ENCODE measurements around the gene CTNNBL1. TPM values are rescaled to one million over a fixed set of nuclear protein-coding genes. Genes with fewer than 3 reads are reported as not detected.

CTNNBL1 gene
- polyA plus RNA-seq, 3 donors = 51.1 to 58.4 (median 51.8) TPM

DNA sequence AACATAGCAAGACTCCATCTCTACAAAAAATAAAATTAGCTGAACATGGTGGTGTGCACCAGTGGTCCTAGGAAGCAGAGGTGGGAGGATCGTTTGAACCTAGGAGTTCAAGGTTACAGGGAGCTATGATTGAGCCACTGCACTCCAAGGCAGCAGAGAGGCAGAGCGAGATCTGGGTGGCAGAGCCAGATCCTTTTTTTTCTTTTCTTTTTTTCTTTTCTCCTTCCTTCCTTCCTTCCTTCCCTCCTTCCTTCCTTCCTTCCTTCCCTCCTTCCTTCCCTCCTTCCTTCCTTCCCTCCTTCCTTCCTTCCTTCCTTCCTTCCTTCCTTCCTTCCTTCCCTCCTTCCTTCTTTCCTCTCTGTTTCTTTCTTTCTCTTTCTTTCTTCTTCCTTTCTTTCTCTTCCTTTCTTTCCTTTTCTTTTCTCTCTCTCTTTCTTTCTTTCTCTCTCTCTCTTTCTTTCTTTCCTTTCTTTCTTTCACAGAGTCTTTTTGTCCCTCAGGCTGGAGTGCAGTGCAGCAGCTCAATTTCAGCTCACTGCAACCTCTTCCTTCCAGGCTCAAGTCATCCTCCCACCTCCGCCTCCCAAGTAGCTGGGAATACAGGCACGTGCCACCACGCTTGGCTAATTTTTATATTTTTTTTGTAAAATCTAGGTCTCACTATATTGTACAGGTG is 199.9 kb downstream of the CTNNBL1 start:
- DNase-seq (ENCODE audit: low read depth in 3 of 3, low spot score in 2 of 3) = no peak

- DNase-seq (ENCODE audit: low read depth in 3 of 3, low spot score in 2 of 3) = no peak
Measured at GRCh38 chr20:37894454-37894853, 200.6 kb downstream of the CTNNBL1 start.

GRCh38 chr20:37895166-37895565 is 201.3 kb downstream of the CTNNBL1 start:
- DNase-seq (ENCODE audit: low read depth in 3 of 3, low spot score in 2 of 3) = no peak

DNA sequence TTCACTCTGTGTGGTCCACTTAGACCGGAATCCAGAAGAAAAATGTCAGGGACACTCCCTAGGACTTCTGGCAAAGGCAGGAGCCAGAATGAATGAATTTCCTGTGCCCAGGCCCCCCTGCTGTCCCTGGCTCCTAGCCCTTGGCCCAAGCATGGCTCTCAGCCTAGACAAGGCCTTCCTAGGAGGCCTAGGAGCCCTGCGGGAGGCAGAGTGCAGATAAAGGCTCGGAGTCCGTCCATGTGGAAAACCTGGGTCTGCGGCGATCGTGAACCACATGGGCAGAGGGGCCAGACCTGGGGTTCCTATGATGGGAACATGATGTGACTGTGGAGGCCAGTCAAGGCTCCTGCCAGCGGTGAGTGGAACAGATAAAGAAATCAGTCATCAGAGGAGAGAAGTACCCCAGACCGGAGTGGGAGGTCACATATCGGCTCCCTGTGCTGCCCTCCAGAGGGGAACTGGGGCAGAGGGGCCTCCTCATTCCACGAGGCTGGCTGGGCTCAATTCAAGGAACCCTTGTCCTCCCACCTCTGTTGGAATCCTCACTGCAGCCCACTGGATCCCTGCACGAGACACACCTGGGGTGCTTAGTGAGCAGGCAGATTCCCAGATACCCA is 203.2 kb downstream of the CTNNBL1 start:
- DNase-seq (ENCODE audit: low read depth in 3 of 3, low spot score in 2 of 3) = no peak

GRCh38 chr20:37898233-37899104 is 204.6 kb downstream of the CTNNBL1 start:
- DNase-seq (ENCODE audit: low read depth in 3 of 3, low spot score in 2 of 3) = no peak

DNA sequence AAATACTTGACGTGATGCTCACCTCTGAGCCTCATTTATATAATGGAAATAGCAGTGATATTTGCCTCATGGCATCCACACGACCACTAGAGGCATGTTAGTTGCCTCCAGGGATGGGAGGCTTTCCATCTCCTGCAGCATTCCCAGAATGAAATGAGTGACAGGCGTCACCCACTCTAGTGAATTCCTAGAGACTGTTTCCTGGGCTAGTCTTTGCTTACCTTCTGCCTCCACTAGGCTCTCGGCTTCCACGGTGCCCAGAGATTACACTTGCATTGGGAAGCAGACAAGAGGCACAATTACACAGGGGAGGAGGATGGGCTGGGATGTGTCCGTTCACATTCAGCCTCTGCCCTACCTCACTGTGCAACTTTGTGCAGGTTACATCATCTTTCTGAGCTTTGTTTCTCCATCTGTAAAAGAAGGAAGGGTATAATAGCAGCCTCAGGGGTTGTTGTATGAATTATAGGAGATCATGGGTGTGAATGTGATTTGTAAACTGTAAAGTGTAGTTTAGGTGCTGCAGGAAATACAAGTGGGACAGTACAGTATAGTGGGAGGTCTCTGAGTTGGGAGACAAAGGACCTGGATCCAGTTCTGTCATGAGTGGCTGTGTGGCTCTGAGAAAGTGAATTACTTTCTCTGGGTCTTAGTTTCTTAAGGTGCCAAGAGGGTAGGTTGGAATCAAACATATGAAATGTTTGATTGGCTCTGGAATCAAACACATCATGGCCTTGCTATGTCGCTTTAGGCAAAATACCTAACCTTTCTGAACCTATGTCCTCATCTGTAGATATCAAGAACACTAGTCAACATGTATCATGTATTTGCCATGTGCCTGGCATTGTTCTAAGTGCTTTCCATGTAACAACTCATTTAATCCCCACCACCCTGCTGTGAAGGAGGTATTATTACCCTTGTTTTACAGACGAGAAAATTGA is 205.5 kb downstream of the CTNNBL1 start:
- no peak for DNase-seq (ENCODE audit: low read depth in 3 of 3, low spot score in 2 of 3)

DNA sequence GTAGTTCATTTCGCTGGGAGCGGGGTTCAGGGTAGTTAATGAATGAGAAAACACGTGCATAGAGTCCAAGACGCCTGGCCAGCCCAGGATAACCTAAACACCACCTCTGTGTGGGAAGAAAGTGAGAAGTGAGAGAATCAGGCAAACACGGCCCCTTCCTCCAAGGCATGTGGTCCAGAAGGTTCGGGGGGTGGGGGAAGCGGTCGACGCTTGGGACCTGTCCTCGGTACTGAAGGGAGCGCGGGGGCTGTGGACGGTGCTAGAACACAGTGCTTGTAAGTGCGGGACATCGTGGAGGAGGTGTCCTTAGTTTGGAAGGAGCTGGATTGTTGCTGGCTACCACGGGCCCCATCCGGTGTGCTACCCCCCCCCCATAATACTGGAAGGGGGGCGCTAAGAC is 207.4 kb downstream of the CTNNBL1 start:
- no peak for DNase-seq (ENCODE audit: low read depth in 3 of 3, low spot score in 2 of 3)

- DNase-seq (ENCODE audit: low read depth in 3 of 3, low spot score in 2 of 3) = no peak
Measured at GRCh38 chr20:37901654-37902503, 208.0 kb downstream of the CTNNBL1 start.

DNA sequence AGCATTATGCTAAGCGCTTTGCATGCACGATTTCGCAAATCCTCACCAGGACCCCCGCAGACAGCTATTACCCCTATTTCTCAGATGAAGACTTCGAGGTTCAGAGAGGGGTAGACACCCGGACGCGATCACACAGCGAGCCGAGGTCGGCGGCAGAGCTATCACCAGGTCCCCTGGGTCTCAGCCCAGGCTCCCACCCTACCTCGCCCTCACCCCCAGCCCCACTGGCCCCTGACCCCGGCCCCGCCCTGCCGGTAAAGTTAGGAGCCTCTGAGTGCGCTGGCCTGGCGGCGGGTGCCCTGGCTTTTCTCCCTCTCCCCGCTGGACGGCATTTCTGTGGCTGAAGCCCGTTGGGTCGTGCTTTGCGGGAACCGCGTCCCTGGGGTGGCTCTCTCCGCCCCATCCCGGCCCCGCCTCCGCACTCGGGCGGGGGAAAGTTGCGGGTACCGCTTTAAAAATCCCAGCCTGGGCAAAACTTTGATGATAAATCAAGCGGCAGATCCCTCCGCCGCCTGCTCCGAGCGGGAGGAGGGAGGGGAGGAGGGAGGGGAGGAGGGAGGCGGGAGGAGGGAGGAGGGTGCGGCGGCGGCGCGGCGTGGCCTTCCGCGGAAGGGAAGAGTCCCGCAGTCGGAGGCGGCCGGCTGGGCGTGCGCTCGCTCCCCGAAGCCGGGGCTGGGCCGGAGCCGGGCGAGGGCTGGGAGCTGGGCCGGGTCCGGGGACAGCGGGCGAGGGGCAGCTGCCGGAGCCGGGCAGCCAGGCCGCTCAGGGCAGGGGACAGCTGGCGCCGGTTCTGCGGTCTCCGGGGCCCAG is 208.9 kb downstream of the CTNNBL1 start, which contains the start of gene VSTM2L:
VSTM2L (plus strand) TSS at position 624 of the 810 bp plus-strand sequence. CDS start 224 bp downstream, outside the sequence.
- DNase-seq (ENCODE audit: low read depth in 3 of 3, low spot score in 2 of 3) = no peak

- DNase-seq (ENCODE audit: low read depth in 3 of 3, low spot score in 2 of 3) = no peak
Measured at GRCh38 chr20:37903317-37904007, 209.6 kb downstream of the CTNNBL1 start.

DNA sequence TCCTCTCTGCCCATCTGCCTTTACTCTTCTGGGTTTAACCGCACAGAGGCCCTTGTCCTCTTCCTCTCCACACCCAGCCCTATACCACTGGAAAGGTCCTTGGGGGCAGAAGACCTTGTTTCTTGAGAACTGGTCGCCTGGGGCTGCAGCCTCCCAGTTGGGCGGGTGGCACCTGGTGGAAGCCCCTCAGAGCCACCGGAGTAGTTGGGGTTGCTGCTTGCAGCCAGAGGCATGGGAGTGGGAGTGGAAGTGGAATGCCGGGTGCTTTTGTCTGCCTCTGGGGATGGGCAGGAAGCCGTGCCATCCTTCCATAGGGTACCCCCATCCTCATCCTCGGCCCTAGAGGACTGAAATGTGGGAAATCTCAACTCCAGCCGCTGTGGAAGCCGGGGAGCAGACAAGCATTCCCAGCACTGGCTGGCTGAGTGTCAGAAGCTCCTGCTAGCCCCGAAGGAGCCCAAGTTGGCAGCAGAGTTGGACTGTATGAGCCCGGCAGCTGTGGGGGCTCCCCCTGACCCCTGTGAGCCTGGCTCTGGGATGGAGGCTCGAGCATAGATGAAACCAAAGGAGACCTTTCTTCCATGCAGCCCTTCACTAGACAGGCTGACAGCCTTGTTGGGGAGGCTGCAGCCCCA is 210.3 kb downstream of the CTNNBL1 start:
- DNase-seq (ENCODE audit: low read depth in 3 of 3, low spot score in 2 of 3) = no peak

DNA sequence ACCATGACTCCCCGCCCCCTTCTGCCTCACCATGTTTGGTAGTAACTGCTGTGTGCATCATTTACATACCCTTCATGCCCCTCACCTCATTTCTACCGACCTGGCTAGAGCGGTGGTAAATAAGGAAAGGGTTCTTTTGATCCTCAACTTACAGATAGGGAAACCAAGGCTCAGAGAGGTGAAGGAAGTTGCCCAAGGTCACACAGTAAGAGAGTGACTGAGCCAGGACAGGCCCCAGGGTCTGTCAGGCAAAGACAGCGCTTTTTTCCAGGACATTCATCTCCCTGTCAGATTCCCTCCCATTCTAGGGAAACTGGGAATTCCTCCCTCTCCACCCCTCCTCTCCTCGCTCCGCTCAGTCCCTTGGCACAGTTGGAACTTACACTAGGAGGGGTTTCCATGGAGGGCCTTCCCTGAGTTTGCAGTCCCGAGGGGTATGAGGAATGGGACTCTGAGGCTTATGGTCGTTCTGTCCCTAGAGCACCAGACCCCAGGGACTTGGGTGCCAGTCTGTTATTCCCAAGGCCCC is 211.1 kb downstream of the CTNNBL1 start:
- no peak for DNase-seq (ENCODE audit: low read depth in 3 of 3, low spot score in 2 of 3)

- DNase-seq (ENCODE audit: low read depth in 3 of 3, low spot score in 2 of 3) = no peak
Measured at GRCh38 chr20:37905671-37906613, 212.1 kb downstream of the CTNNBL1 start.

GRCh38 chr20:37907330-37907676 is 213.5 kb downstream of the CTNNBL1 start:
- no peak for DNase-seq (ENCODE audit: low read depth in 3 of 3, low spot score in 2 of 3)

- DNase-seq (ENCODE audit: low read depth in 3 of 3, low spot score in 2 of 3) = no peak
Measured at GRCh38 chr20:37907677-37908401, 214.0 kb downstream of the CTNNBL1 start.

GRCh38 chr20:37911261-37911660 is 217.4 kb downstream of the CTNNBL1 start:
- DNase-seq (ENCODE audit: low read depth in 3 of 3, low spot score in 2 of 3) = no peak
